Large intestine (tissue), 12 donors: ENCODE measurements around the gene OR4C11. TPM values are rescaled to one million over a fixed set of nuclear protein-coding genes. Genes with fewer than 3 reads are reported as not detected.

Source experiments
- DNase-seq, 2 donors: peaks; one replicate each; pipeline versions ENCODE4 v3.0.0 to v3.0.0-alpha.2; 2013
- H3K27ac ChIP-seq: one replicate; pipeline ENCODE4 v1.5.1; 2013; ENCODE audit warnings: low read length
- H3K27me3 ChIP-seq: 2 replicates; pipeline ENCODE4 v1.6.1; 2013; ENCODE audit warnings: low read length; ENCODE audit not compliant: control insufficient read depth, insufficient read depth
- H3K36me3 ChIP-seq: 2 replicates; pipeline ENCODE4 v1.6.1; 2013; ENCODE audit warnings: low read length; ENCODE audit not compliant: control insufficient read depth, insufficient read depth
- H3K4me1 ChIP-seq: one replicate; pipeline ENCODE4 v1.6.1; 2013; ENCODE audit warnings: low read length; ENCODE audit not compliant: control insufficient read depth, insufficient read depth
- H3K4me3 ChIP-seq: one replicate; pipeline ENCODE4 v1.5.1; 2013; ENCODE audit warnings: low read length
- H3K9me3 ChIP-seq: one replicate; pipeline ENCODE4 v1.6.1; 2013; ENCODE audit warnings: mild to moderate bottlenecking, low read depth, low read length, moderate library complexity; ENCODE audit not compliant: control insufficient read depth
- WGBS: methylation state at CpG from one replicate; pipeline ENCODE4 v1.1.5; 2013; ENCODE audit warnings: low lambda C conversion rate; ENCODE audit not compliant: insufficient coverage; 5-methylcytosine and 5-hydroxymethylcytosine counted together
- long read RNA-seq, 11 donors: transcript quantifications; one replicate each; lab custom pipeline, GENCODE V29; 2026
- polyA plus RNA-seq: library from polyadenylated mRNA; unstranded; fragments of 120-200 nt; gene quantifications from one replicate; pipeline ENCODE4 v1.2.1, GENCODE V29; 2013

OR4C11 gene
- not detected for polyA plus RNA-seq
- long read RNA-seq, donor 1, result 0 reads
- long read RNA-seq, donor 2, result 0 reads
- long read RNA-seq, donor 3, result 0 reads
- long read RNA-seq, donor 4, result 0 reads
- long read RNA-seq, donor 5, result 0 reads
- long read RNA-seq, donor 6, result 0 reads
- long read RNA-seq, donor 7, result 0 reads
- long read RNA-seq, donor 8, result 0 reads
- long read RNA-seq, donor 9, result 0 reads
- long read RNA-seq, donor 10, result 0 reads
- long read RNA-seq, donor 11, result 0 reads

- Histone ChIP-seq H3K27me3 (no peaks in the 10 kb centered on the region), H3K27ac (no peak within 1 kb of the TSS), H3K4me1 (no peaks in the 10 kb centered on the region), H3K9me3 (no peaks in the 10 kb centered on the region), H3K4me3 (no peak within 1 kb of the TSS), H3K36me3 (no peaks in the 10 kb centered on the region)
- WGBS, result no CpG with 5 or more reads among the region's 2 CpGs
- no peak for DNase-seq
These were observed at the start of gene OR4C11 for GRCh38 chr11:55607545-55607944. Gene OR4C11 (minus strand): TSS chr11:55607645. CDS start chr11:55604373, 3,272 bp downstream.

- Histone ChIP-seq H3K27ac (no peak overlapping the region), H3K4me1 (no peaks in the 10 kb centered on the region)
These were observed 47.7 kb upstream of the OR4C11 start for GRCh38 chr11:55655096-55655495.

DNA sequence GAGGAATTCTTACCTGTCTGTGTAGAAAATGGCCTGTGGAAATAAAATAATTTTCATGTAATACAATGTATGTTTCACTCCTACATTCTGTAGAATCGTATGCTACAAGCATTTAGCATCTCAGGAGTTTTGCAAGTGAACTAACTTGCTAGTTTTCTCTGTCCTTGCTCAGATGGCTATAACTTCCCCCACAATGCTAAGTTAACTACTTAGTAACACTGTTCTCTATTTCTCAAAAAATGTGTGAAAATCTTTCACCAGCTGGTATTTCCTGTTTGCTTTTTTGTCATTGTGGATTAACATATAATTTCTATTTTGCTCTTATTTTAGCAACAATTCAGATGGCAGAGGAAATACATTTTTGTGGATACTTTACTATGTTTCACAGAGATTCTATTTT is 45.1 kb upstream of the OR4C11 start:
- Histone ChIP-seq H3K4me3 (no peak overlapping the region), H3K36me3 (no peaks in the 10 kb centered on the region), H3K4me1 (no peaks in the 10 kb centered on the region), H3K27me3 (no peaks in the 10 kb centered on the region), H3K27ac (no peak overlapping the region), H3K9me3 (no peaks in the 10 kb centered on the region)
- no CpG with 5 or more reads among the region's 1 CpG for WGBS
- DNase-seq, result no peak

More at GRCh38 chr11:55655096-55655495, 47.7 kb upstream of the OR4C11 start:
- Histone ChIP-seq H3K36me3 (no peaks in the 10 kb centered on the region), H3K9me3 (no peaks in the 10 kb centered on the region), H3K27me3 (no peaks in the 10 kb centered on the region), H3K4me3 (no peak overlapping the region)
- no peak for DNase-seq

GRCh38 chr11:55648027-55648426 is 40.6 kb upstream of the OR4C11 start, which contains the start of gene OR4S2:
Gene OR4S2 (plus strand): TSS chr11:55648327. CDS start chr11:55650904, 2,577 bp downstream.
- Histone ChIP-seq H3K4me3 (no peak within 1 kb of the TSS), H3K36me3 (no peaks in the 10 kb centered on the region), H3K27me3 (no peaks in the 10 kb centered on the region), H3K27ac (no peak within 1 kb of the TSS), H3K4me1 (no peaks in the 10 kb centered on the region), H3K9me3 (no peaks in the 10 kb centered on the region)
- WGBS, result no CpG with 5 or more reads among the region's 2 CpGs
- no peak for DNase-seq

DNA sequence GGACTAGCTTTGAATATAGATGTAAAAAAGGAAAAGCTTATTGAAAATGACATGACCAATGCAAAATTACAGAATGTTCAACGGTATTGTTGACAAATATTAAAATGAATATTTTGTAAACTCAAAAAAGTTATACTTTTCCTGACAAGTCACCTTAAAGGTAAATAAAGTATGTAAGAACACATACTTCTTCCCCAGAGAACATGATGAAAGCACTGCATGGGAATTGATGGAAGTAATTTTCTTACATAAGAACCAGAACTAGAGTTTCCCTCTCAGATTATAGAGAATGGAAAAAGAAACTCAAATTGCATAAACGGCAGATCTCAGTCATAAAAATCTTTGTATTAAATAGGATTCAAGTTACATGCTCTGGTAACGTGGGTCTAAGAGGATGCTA is 27.4 kb upstream of the OR4C11 start, which contains the start of gene OR4P4:
OR4P4 (plus strand) TSS at position 301 of the 400 bp plus-strand sequence.
- Histone ChIP-seq H3K4me1 (no peaks in the 10 kb centered on the region), H3K4me3 (no peak within 1 kb of the TSS), H3K27ac (no peak within 1 kb of the TSS), H3K36me3 (no peaks in the 10 kb centered on the region), H3K27me3 (no peaks in the 10 kb centered on the region), H3K9me3 (no peaks in the 10 kb centered on the region)
- no CpG with 5 or more reads among the region's 3 CpGs for WGBS
- no peak for DNase-seq

GRCh38 chr11:55624531-55624930 is 17.1 kb upstream of the OR4C11 start:
- no peak for DNase-seq

GRCh38 chr11:55572548-55572947 is 34.9 kb downstream of the OR4C11 start:
- Histone ChIP-seq H3K4me1 (no peaks in the 10 kb centered on the region), H3K27ac (no peak overlapping the region), H3K9me3 (no peaks in the 10 kb centered on the region), H3K27me3 (no peaks in the 10 kb centered on the region), H3K36me3 (no peaks in the 10 kb centered on the region), H3K4me3 (no peak overlapping the region)
- DNase-seq, result no peak
- no CpG with 5 or more reads among the region's 1 CpG for WGBS

More at GRCh38 chr11:55624531-55624930, 17.1 kb upstream of the OR4C11 start:
- no peaks in the 10 kb centered on the region for H3K4me1 ChIP-seq
- no peak overlapping the region for H3K27ac ChIP-seq
- H3K36me3 ChIP-seq, result no peaks in the 10 kb centered on the region
- WGBS, result no CpG with 5 or more reads among the region's 1 CpG
- H3K4me3 ChIP-seq, result no peak overlapping the region
- H3K27me3 ChIP-seq, result no peaks in the 10 kb centered on the region
- H3K9me3 ChIP-seq, result no peaks in the 10 kb centered on the region

DNA sequence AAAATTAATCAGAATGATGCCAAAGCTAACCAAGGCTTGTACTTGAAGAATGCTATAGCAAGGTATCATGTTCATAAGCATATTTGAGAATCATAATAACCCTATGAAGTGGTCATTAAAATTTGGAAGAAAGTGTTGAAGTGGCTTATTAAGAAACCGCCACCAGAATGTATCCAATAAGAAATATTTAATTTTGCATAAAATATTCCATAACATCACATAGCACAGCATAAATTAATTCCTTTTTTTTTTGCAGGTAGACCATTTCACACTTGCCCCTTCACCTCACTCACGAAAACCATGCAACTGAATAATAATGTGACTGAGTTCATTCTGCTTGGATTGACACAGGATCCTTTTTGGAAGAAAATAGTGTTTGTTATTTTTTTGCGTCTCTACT is 35.6 kb downstream of the OR4C11 start, which contains the start of gene OR4C16:
OR4C16 (plus strand) TSS at position 301 of the 400 bp plus-strand sequence; CDS start at position 301, 0 bp downstream.
- DNase-seq, result no peak
- H3K4me1 ChIP-seq, result no peaks in the 10 kb centered on the region
- no peaks in the 10 kb centered on the region for H3K36me3 ChIP-seq
- H3K27me3 ChIP-seq, result no peaks in the 10 kb centered on the region
- WGBS, result 94% methylated on average over 3 of the region's 3 CpGs
- H3K9me3 ChIP-seq, result no peaks in the 10 kb centered on the region
- H3K4me3 ChIP-seq, result no peak within 1 kb of the TSS
- H3K27ac ChIP-seq, result no peak within 1 kb of the TSS

- no peak within 1 kb of the TSS for H3K27ac ChIP-seq
- H3K9me3 ChIP-seq, result no peaks in the 10 kb centered on the region
- H3K4me1 ChIP-seq, result no peaks in the 10 kb centered on the region
- no peaks in the 10 kb centered on the region for H3K27me3 ChIP-seq
- H3K4me3 ChIP-seq, result no peak within 1 kb of the TSS
- H3K36me3 ChIP-seq, result no peaks in the 10 kb centered on the region
- no peak for DNase-seq
These were observed 53.3 kb downstream of the OR4C11 start, which contains the start of gene OR4C15 for GRCh38 chr11:55554169-55554568. Gene OR4C15 (plus strand): TSS chr11:55554469. CDS start chr11:55554469, 0 bp downstream.
